Measurements from ENCODE around the gene CHAC2.
"Not testable (repeated sequence)": the region's sequence is repeated elsewhere in the genome, so short reads cannot be mapped to it uniquely, and the experiment has no call there.

Gene CHAC2

DNA sequence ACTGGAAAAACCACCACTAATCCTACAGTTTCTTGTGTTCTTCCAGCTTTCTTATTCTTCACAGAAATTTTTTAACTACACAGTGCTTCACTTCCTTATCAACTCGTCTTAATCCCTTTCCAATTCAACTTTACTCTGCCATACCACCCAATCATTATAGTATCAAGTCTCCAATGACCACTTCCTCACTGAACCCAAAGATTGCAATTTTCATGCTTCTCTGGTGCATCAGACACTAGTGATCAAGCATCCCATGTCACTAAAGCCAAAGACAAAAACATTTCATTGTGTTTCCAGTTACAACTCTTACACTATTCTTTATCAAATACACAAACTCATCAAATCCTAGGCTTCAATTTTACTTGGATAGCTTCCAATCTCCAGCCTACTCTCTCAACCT is 9.5 kb downstream of the CHAC2 start:
- DNase-seq: no peak

DNA sequence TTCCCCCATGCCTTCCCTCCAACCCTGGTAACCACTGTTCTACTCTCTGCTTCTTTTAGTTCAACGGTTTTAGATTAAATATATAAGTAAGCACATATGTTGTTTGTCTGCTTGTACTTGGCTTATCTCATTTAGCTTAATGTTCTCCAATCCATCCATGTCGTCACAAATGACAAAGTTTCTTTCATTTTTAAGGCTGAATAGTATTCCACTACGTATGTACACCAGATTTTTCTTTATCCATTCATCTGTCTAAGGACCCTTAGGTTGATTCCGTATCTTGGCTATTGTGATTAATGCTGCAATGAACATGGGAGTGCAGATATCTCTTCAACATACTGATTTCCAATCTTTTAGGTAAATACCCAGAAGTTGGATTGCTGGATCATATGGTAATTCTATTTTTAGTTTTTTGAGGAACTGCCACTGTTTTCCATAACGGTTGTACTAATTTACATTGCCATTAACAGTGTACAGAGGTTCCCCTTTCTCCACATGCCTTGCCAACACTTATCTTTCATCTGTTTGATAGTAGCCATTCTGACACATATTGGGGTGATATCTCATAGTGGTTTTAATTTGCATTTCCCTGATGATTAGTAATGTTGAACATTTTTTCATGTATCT is 11.0 kb downstream of the CHAC2 start:
- no peak for DNase-seq

DNA sequence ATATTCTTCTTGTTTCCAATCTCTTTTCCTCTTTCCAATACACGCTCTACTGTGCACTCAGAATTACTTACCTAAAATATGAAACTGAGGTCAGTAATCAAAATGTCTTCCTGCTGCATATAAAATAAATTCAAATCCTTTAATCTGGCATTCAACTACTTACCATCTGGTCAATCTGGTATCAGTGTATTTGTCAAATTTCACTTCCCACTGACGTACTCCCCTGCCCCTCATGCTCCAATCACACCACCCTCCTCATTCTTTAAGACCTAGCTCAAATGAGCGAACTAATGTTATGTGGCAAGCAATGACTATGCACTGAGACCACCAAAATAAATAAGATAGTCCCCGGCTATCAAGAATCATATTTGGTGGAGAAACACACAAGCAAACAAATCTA is 12.5 kb downstream of the CHAC2 start:
- DNase-seq: no peak

DNA sequence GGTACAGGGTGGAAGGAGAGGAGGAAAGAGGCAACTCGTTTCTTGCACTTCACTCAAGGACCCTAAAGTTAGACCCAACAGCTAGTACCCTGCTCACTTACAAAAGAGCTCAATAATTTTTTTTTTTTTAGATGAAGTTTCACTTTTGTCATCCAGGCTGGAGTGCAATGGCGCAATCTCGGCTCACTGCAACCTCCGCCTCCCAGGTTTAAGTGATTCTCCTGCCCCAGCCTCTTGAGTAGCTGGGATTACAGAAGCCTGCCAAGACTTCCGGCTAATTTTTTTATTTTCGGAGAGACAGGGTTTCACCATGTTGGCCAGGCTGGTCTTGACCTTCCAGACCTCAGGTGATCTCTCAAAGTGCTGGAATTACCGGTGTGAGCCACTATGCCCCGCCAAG is 15.1 kb downstream of the CHAC2 start:
- no peak for DNase-seq

DNA sequence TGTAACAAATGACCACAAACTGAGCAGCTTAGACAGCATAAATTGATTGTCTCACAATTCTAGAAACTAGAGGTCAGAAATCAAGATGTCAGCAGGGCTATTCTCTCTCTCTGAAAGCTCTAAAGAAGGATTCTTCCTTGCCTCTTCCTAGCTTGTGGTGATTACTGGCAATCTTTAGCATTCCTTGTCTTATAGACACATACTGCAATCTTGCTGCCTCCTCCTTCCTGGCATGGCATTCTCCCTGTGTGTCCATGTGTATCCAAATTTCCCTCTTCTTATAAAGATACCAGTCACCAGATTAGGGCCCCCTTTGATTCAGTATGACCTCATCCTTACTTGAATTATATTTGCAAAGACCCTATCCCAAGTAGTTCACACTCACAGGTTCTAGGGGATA is 16.8 kb downstream of the CHAC2 start:
- DNase-seq: no peak

DNA sequence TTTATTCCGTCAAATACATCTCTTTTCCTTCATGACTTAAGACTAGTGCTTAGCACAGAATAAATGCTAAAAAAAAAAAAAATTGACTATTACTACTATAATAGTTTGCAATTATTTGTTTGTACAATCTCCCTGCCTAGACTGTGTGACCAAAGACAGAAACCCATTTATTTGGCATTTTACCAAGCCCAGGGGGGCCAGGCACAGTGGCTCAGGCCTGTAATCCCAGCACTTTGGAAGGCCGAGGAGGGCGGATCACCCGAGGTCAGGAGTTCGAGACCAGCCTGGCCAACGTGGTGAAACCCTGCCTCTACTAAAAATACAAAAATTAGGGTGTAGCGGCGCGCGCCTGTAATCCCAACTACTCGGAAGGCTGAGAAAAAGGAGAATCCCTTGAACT is 17.8 kb downstream of the CHAC2 start:
- DNase-seq: peak in 1 of 58 donors; percentile 10

DNA sequence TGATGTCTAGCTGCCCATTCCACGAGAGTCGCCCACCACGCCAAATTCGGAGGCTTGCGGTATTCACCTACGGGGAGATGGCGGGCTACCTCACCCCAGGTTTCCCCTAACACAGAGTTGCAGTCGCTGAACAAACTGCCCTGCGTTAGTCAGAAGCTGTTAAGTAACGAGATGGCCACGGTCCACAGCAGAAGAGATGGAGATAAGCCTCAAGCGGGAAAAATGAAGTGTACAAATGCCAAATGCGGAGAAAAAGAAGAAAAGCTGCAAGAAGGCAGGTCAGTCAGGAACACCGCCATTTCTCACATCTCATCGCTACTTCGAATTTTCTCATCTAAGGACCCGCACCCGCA is 18.7 kb downstream of the CHAC2 start:
- DNase-seq: peak in 18 of 58 donors; percentile 23 to 76 (median 44)

DNA sequence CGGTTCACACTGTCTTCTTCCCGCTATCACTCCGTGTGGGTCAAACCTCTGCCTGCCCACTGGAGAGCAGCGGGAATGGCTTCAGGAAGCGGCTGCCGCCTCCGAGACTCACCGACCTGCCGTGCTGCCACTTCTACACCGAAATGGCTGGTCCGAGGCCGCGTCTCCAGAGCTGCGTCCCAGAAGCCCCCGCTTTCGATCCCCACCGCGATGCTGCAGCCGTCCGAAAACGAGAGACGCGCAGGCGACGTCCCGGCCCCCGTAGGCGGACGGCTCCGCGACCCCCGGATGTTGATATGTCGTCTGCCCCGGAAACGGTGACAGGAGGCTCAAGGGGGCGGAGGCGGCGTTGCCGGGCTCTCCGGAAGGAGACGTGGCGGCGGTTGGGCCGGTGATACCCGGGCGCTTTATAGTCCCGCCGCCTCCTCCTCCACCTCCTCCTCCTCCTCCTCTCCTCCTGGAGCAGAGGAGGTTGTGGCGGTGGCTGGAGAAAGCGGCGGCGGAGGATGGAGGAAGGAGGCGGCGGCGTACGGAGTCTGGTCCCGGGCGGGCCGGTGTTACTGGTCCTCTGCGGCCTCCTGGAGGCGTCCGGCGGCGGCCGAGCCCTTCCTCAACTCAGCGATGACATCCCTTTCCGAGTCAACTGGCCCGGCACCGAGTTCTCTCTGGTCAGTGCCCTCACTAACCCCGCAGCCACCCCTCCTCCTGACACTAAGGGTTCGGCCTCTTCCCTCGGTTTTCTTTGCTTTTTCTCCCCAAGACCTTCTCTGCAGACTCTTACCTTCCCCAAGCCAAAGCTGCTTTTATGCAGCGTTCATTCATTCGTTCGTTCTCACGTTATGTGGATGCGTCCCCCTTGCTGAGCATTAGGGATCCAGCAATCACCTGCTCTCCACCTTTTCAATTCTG is 19.4 kb downstream of the CHAC2 start, which contains the start of the genes ASB3 and ERLEC1:
Gene ASB3, minus strand, starts transcription at position 249 of the 909 bp plus-strand sequence. CDS start 21,381 bp downstream, outside the sequence.
Gene ERLEC1, plus strand, starts transcription at position 340 of the 909 bp plus-strand sequence. Its CDS starts 167 bp downstream, at position 507.
- peak; percentile 61 to 95 (median 87) for DNase-seq

- DNase-seq: peak in 1 of 58 donors; percentile 55
Measured at GRCh38 chr2:53787614-53788289, 20.1 kb downstream of the CHAC2 start.

GRCh38 chr2:53793261-53793660 is 25.7 kb downstream of the CHAC2 start:
- DNase-seq: no peak

DNA sequence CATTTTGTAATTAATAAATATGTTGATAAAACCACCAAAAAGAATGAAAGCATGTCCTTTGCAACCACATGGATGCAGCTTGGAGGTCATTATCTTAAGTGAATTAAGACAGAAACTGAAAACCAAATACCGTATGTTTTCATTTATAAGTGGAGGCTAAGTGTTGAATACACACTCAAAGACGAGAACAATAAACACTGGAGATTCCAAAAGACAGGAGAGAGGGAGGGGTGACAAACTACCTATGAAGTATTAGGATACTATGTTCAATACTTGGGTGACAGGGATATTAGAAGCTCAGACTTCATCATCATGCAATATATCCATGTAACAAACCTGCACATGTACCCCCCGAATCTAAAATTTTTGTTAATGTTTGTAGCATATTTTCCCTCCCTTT is 26.2 kb downstream of the CHAC2 start:
- no peak for DNase-seq

- DNase-seq: no peak
Measured at GRCh38 chr2:53801547-53801946, 33.9 kb downstream of the CHAC2 start.

GRCh38 chr2:53802617-53803151 is 35.1 kb downstream of the CHAC2 start:
- DNase-seq: no peak

DNA sequence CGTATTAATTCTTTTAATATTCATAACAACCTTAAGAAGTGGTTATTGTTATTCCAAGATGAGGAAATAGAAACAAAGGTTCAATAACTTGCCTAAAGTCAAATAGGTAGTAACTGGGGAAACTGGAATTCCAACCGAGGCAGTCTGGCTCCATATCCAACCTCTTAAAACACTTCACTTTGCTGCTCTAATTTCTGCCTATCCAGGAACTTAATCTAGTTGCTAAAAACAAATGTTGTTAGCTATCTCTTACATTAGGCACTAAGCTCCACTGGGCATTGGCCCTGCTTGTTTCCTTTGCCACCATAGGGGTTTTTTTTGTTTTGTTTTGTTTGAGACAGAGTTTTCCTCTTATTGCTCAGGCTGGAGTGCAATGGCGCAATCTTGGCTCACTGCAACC is 44.0 kb downstream of the CHAC2 start:
- no peak for DNase-seq

- DNase-seq: no peak
Measured at GRCh38 chr2:53813151-53813550, 45.5 kb downstream of the CHAC2 start.

- DNase-seq: no peak
Measured at GRCh38 chr2:53818854-53819435, 51.3 kb downstream of the CHAC2 start.

DNA sequence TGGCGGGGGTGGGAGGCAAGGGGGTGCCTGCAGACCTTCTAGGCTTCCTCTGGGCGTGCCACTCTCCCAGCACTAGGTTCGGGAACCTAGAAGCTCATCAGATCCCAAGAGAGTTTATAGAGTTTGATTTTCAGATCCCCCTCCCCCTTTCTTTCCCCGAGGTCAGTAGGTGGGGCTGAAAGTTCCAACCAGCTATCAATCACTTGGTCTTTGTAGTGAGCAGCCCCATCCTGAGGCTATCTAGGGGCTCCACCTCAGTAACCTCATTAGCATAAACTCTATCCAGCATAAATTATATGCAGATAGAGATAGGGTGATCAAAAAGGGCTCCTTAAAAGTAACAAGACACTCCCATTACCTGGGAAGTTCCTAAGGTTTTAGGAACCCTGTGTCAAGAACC is 52.0 kb downstream of the CHAC2 start:
- no peak for DNase-seq

DNA sequence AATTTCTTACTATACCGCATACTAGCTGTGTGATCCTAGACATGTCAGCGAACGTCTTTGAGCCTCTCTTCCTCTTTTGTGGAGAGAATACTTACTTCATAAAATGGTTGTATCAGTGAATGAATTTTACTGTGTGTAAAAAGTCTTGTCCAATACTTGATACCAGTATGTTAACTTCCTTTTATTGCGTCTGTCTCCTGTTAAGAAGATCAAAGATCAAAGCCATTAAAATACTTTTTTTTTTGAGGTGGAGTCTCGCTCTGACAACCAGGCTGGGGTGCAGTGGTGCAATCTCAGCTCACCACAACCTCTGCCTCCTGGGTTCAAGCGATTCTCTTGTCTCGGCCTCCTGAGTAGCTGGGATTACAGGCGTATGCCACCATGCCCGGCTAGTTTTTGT is 52.4 kb downstream of the CHAC2 start:
- no peak for DNase-seq

DNA sequence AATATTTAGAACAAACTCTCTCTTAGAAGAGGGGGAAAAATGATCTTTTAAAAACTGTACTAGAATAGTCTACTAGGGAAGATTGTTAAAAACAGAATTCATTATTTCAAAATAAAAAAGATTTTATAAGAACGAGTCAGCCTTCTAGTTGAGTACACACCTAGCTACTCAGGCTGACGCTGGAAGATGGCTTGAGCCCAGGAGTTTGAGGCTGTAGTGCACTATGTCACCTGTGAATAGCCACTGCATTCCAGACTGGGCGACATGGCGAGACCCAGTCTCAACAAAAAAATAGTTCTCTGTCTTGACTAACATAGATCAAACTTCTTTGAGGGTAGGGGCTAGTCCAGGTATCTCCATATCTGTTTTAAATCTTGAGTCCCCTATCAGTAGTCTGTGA is 53.1 kb downstream of the CHAC2 start:
- DNase-seq: no peak

DNA sequence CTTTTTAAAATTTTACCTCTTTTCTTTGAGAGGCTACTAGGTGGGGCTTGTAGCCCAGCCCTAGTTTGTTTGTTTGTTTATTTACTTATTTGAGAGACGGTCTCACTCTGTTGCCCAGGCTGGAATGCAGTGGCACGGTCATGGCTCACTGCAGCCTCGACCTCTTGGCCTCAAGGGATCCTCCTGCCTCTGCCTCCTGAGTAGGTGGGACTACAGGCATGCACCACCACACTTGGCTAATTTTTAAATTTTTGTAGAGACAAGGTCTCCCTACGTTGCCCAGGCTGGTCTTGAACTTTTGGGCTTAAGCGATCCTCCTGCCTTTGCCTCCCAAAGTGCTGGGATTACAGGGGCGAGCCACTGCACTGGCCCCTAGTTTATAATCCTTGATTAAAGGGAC is 54.2 kb downstream of the CHAC2 start:
- no peak for DNase-seq

DNA sequence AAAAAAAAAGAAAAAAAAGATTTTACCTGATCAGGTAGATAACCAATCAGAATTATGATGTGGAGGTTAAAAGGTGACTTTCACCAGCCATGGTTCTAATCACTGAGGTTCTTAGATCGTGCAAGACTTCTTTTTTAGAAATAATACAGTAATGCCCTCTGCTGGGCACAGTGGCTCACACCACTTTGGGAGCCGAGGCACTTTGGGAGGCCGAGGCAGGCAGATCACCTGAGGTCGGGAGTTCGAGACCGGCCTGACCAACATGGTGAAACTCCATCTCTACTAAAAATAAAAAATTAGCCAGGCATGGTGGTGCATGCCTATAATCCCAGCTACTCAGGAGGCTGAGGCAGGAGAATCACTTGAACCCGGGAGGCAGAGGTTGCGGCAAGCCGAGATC is 56.0 kb downstream of the CHAC2 start:
- not testable (repeated sequence) for DNase-seq

Data from anterior cingulate cortex (tissue), 58 donors.